IgD-negative memory B cell (primary cell): ENCODE data around the gene ACOT2. TPM values are rescaled to one million over a fixed set of nuclear protein-coding genes. Genes with fewer than 3 reads are reported as not detected.
"Not testable (repeated sequence)": the region's sequence is repeated elsewhere in the genome, so short reads cannot be mapped to it uniquely, and the experiment has no call there.

Experiments
- H3K27ac Mint-ChIP-seq, 3 donors: one replicate each; pipeline ENCODE4 v1.8.0; 2020 to 2022; ENCODE audit warnings: mild to moderate bottlenecking in 3 of 3, mixed read lengths in 3 of 3, moderate library complexity in 1 of 3
- H3K27me3 Mint-ChIP-seq: one replicate; pipeline ENCODE4 v1.8.0; 2021; ENCODE audit warnings: mixed read lengths
- H3K36me3 Mint-ChIP-seq: one replicate; pipeline ENCODE4 v1.8.0; 2020; ENCODE audit warnings: mild to moderate bottlenecking, mixed read lengths
- H3K4me1 Mint-ChIP-seq, 3 donors: one replicate each; pipeline ENCODE4 v1.8.0; 2020 to 2022; ENCODE audit warnings: mixed read lengths in 3 of 3, mild to moderate bottlenecking in 1 of 3
- H3K4me3 Mint-ChIP-seq, 4 donors: one replicate each; pipeline ENCODE4 v1.8.0; 2020 to 2022; ENCODE audit warnings: mild to moderate bottlenecking in 4 of 4, mixed read lengths in 4 of 4, moderate library complexity in 3 of 4
- H3K9me3 Mint-ChIP-seq, 3 donors: one replicate each; pipeline ENCODE4 v1.8.0; 2020 to 2021; ENCODE audit warnings: mixed read lengths in 3 of 3, mild to moderate bottlenecking in 1 of 3
- polyA plus RNA-seq: library from polyadenylated mRNA; unstranded; fragments of 300-500 nt; fragmentation: Illumina TruSeq; gene quantifications from one replicate; pipeline ENCODE4 v1.2.3, GENCODE V29; 2021

ACOT2 gene
- polyA plus RNA-seq, 1 donor from 2014 or later, result 25.0 TPM

DNA sequence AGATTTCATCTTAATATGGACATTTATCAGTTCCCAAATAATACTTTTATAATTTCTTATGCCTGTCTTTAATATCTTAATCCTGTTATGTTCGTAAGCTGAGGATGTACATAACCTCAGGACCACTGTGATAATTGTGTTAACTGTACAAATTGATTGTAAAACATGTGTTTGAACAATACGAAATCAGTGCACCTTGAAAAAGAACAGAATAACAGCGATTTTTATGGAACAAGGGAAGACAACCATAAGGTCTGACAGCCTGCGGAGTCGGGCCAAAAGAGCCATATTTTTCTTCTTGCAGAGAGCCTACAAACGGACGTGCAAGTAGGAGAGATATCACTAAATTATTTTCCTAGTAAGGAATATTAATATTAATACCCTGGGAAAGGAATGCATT lies 6.8 kb upstream of the ACOT2 start:
- H3K9me3 Mint-ChIP-seq, result peaks cover 0 to 13% (median 4%) of the 10 kb centered on the region in 3 donors
- not testable (repeated sequence) for H3K36me3 Mint-ChIP-seq, H3K27me3 Mint-ChIP-seq, H3K4me3 Mint-ChIP-seq, H3K27ac Mint-ChIP-seq
- peaks cover 4 to 15% (median 7%) of the 10 kb centered on the region in 3 donors for H3K4me1 Mint-ChIP-seq

DNA sequence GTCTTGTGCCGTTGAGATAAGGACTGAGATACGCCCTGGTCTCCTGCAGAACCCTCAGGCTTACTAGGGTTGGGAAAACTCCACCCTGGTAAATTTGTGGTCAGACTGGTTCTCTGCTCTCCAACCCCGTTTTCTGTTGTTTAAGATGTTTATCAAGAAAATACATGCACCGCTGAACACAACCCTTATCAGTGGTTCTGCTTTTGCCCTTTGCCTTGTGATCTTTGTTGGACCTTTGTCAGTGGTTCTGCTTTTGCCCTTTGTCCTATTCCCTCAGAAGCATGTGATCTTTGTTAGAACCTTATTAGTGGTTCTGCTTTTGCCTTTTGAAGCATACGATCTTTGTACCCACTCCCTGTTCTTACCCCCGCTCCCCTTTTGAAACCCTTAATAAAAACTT lies 6.3 kb upstream of the ACOT2 start:
- H3K27ac Mint-ChIP-seq, H3K36me3 Mint-ChIP-seq, H3K4me3 Mint-ChIP-seq, H3K27me3 Mint-ChIP-seq: not testable (repeated sequence)
- H3K4me1 Mint-ChIP-seq, result peaks cover 6 to 20% (median 10%) of the 10 kb centered on the region in 3 donors
- peaks cover 0 to 13% (median 4%) of the 10 kb centered on the region in 3 donors for H3K9me3 Mint-ChIP-seq

- not testable (repeated sequence) for H3K27ac Mint-ChIP-seq, H3K36me3 Mint-ChIP-seq, H3K27me3 Mint-ChIP-seq
- Mint-ChIP-seq H3K4me3 (peak overlapping the region in 1 of 4 donors; percentile 45), H3K4me1 (peaks cover 22 to 33% (median 24%) of the 10 kb centered on the region in 3 donors), H3K9me3 (peaks cover 0 to 13% (median 4%) of the 10 kb centered on the region in 3 donors)
These were observed 2.6 kb upstream of the ACOT2 start for GRCh38 chr14:73566431-73566830.

GRCh38 chr14:73566935-73567334 lies 2.1 kb upstream of the ACOT2 start:
- Mint-ChIP-seq H3K4me1 (peaks cover 22 to 33% (median 28%) of the 10 kb centered on the region in 3 donors), H3K4me3 (peak overlapping the region in 3 of 4 donors; percentile 17 to 86 (median 81))
- not testable (repeated sequence) for H3K9me3 Mint-ChIP-seq, H3K36me3 Mint-ChIP-seq, H3K27me3 Mint-ChIP-seq, H3K27ac Mint-ChIP-seq

- Mint-ChIP-seq H3K27ac (peak overlapping the region in 1 of 3 donors; percentile 43), H3K36me3 (peaks cover 7% of the 10 kb centered on the region), H3K9me3 (peaks cover 0 to 4% (median 0%) of the 10 kb centered on the region in 3 donors), H3K4me3 (peak overlapping the region in 2 of 4 donors; percentile 81 to 86), H3K4me1 (peaks cover 25 to 33% (median 28%) of the 10 kb centered on the region in 3 donors), H3K27me3 (no peaks in the 10 kb centered on the region)
These were observed 1.7 kb upstream of the ACOT2 start for GRCh38 chr14:73567358-73567757.

- H3K27ac Mint-ChIP-seq, result peak overlapping the region; percentile 55 to 99 (median 95)
- no peaks in the 10 kb centered on the region for H3K27me3 Mint-ChIP-seq
- no peaks in the 10 kb centered on the region for H3K9me3 Mint-ChIP-seq
These were observed 795 bp upstream of the ACOT2 start for GRCh38 chr14:73567951-73568885.

DNA sequence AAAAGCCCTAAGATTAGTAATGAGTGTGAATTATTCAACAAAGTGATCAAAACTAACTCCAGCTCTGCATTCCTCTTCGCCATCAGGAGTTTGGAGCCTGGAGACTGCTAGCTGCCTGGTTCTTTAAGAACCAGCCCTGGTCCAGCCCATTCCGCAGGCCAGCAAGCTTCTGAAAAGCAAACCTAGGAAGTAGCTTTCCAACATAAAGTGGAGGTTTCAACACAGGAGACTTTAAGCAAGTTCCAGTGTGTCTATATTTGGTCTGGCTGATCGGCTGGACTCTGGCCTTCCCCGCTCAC lies 178 bp upstream of the ACOT2 start:
- Mint-ChIP-seq H3K27ac (peak overlapping the region; percentile 55 to 99 (median 95)), H3K4me3 (peak overlapping the region; percentile 86 to 98 (median 96)), H3K36me3 (peaks cover 10% of the 10 kb centered on the region), H3K4me1 (peaks cover 25 to 30% (median 28%) of the 10 kb centered on the region in 3 donors)
- not testable (repeated sequence) for H3K27me3 Mint-ChIP-seq, H3K9me3 Mint-ChIP-seq

More at GRCh38 chr14:73567951-73568885, 795 bp upstream of the ACOT2 start:
- peaks cover 8% of the 10 kb centered on the region for H3K36me3 Mint-ChIP-seq
- H3K4me3 Mint-ChIP-seq, result peak overlapping the region; percentile 86 to 98 (median 96)
- H3K4me1 Mint-ChIP-seq, result peaks cover 25 to 30% (median 28%) of the 10 kb centered on the region in 3 donors

GRCh38 chr14:73570913-73571312 lies 1.9 kb downstream of the ACOT2 start:
- not testable (repeated sequence) for H3K27me3 Mint-ChIP-seq, H3K9me3 Mint-ChIP-seq
- Mint-ChIP-seq H3K27ac (peak overlapping the region in 1 of 3 donors; percentile 55), H3K36me3 (peaks cover 10% of the 10 kb centered on the region), H3K4me3 (peak overlapping the region in 3 of 4 donors; percentile 39 to 86 (median 80)), H3K4me1 (peaks cover 20 to 25% (median 22%) of the 10 kb centered on the region in 3 donors)

DNA sequence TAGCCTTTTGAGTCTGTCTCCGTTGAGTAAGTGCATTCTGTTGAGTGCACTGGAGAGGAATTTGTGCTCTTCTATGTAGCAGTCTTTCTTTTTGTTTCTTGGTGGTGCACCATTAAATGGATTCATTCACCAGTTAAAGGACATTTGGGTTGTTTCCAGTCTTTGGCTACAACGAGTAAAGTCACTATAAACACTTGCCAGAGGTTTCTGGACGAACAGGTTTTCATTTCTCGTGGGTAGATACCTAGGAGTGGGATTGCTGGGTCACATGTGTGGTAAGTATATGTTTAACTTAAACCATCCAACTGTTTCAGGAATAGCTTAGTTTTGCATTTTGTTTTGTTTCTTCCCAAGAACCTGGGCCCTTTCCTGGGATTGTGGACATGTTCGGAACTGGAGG lies 4.0 kb downstream of the ACOT2 start:
- H3K27ac Mint-ChIP-seq, H3K9me3 Mint-ChIP-seq, H3K27me3 Mint-ChIP-seq, H3K36me3 Mint-ChIP-seq: not testable (repeated sequence)
- Mint-ChIP-seq H3K4me1 (peaks cover 10 to 16% (median 15%) of the 10 kb centered on the region in 3 donors), H3K4me3 (peak overlapping the region in 1 of 4 donors; percentile 58)

- not testable (repeated sequence) for H3K27me3 Mint-ChIP-seq, H3K36me3 Mint-ChIP-seq, H3K9me3 Mint-ChIP-seq, H3K4me3 Mint-ChIP-seq
- peak overlapping the region in 1 of 3 donors; percentile 47 for H3K27ac Mint-ChIP-seq
- peaks cover 3 to 11% (median 8%) of the 10 kb centered on the region in 3 donors for H3K4me1 Mint-ChIP-seq
These were observed 4.7 kb downstream of the ACOT2 start for GRCh38 chr14:73573740-73574139.

GRCh38 chr14:73574251-73574650 lies 5.2 kb downstream of the ACOT2 start:
- H3K4me3 Mint-ChIP-seq, H3K4me1 Mint-ChIP-seq, H3K36me3 Mint-ChIP-seq, H3K27ac Mint-ChIP-seq, H3K27me3 Mint-ChIP-seq, H3K9me3 Mint-ChIP-seq: not testable (repeated sequence)

DNA sequence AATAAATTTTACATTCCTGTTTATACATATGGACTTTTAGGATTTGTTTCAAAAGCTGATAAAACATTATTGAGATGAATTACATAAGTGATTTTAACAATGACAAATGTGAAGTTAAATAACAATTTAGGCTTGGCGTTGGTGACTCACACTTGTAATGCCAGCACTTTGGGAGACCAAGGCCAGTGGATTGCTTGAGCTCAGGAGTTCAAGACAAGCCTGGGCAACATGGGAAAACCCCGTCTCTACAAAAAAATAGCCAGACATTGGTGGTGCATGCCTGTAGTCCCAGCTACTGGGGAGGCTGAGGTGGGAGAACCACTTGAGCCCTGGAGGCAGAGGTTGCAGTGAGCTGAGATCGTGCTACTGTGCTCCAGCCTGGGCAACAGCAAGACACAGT lies 7.4 kb downstream of the ACOT2 start:
- H3K4me3 Mint-ChIP-seq, result no peak overlapping the region
- no peaks in the 10 kb centered on the region for H3K27me3 Mint-ChIP-seq
- peaks cover 0 to 4% (median 3%) of the 10 kb centered on the region in 3 donors for H3K4me1 Mint-ChIP-seq
- H3K27ac Mint-ChIP-seq, result no peak overlapping the region
- no peaks in the 10 kb centered on the region for H3K9me3 Mint-ChIP-seq
- peaks cover 6% of the 10 kb centered on the region for H3K36me3 Mint-ChIP-seq

GRCh38 chr14:73577214-73577613 lies 8.2 kb downstream of the ACOT2 start:
- H3K9me3 Mint-ChIP-seq, H3K4me3 Mint-ChIP-seq, H3K27me3 Mint-ChIP-seq, H3K27ac Mint-ChIP-seq, H3K36me3 Mint-ChIP-seq, H3K4me1 Mint-ChIP-seq: not testable (repeated sequence)

DNA sequence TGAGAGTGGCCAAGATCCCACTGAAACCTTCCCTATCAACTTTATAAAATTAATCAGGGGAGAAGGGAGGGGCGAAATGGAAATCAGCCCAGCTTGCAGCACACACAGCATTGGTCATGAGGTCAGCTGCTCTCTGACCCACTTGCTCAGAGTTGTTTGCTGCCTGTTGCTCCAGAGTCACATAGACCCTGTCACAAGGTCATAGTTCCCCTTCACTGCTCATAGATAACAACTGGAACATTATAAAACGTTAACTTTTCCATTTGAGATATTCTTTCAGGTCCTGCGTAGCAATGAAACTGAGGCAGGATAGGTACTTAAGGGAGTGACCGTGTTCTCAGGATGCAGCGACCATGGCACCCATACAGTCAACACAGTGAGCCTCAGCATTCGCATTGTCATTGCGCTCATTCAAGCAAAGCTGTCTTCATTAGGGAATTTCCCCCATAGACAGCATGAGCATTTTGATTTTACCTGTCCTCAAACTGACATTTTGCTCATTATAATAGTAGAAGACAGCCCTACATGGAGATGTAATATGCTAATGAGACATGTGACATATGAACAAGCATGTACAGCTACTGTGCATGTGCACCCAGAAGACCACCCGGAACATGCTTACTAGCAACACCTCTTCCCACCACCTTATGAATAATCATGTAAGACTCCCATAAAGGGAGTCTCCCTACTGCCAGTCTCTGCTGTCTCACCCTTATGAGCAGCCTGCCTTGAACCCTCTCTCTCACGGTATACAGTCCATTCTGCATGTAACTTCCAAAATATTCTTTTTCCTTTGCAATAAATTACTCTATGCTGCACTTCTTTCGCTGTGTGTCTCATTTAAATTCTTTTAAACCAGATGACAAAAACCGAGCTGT lies 13.3 kb downstream of the ACOT2 start:
- H3K4me3 Mint-ChIP-seq, H3K9me3 Mint-ChIP-seq, H3K36me3 Mint-ChIP-seq, H3K27me3 Mint-ChIP-seq, H3K4me1 Mint-ChIP-seq: not testable (repeated sequence)
- H3K27ac Mint-ChIP-seq, result peak overlapping the region in 1 of 3 donors; percentile 83

DNA sequence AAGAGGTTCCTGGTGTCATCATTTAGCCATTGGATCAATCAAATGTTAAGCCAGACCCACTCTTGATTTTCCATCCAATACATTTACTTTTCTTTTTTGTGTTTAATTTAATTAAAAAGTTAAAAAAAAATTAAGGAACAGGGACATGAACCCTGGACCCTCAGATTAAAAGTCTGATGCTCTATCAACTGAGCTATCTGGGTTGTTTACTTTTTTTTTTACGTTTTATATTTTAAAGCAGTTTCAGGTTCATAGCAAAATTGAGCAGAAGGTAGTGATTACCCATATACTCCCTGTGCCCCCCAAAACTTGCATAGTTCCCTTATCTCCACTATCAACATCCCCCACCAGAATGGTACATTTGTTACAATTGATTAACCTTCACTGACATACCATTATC lies 19.7 kb downstream of the ACOT2 start:
- H3K4me3 Mint-ChIP-seq, result peak overlapping the region in 1 of 4 donors; percentile 17

More for the DNA sequence above, 19.7 kb downstream of the ACOT2 start:
- H3K27me3 Mint-ChIP-seq, result no peaks in the 10 kb centered on the region
- no peaks in the 10 kb centered on the region for H3K9me3 Mint-ChIP-seq
- no peaks in the 10 kb centered on the region for H3K36me3 Mint-ChIP-seq
- H3K27ac Mint-ChIP-seq, result no peak overlapping the region
- H3K4me1 Mint-ChIP-seq, result peaks cover 0 to 6% (median 4%) of the 10 kb centered on the region in 3 donors
